ENCODE measurements around the gene XYLT1.

DNA sequence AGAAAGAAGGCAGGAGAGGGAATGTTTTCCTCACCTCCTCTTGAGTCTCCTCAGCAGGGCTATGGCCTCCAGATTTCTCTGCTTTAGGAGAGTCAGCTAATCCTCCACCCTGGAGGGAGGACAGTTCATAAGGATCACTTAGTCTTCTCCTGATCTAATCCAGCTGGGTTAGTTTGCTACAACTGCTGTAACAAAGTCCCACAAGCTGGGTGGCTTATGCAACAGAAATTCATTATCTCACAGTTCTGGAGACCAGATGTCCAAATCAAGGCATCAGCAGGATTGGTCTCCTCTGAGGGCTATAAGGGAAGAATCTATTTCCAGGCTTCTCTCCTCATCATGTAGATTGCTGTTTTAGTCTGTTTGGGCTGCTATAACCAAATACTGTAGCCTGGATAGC, 40.6 kb upstream of the XYLT1 start:
- TF ChIP-seq, protein P1, sequence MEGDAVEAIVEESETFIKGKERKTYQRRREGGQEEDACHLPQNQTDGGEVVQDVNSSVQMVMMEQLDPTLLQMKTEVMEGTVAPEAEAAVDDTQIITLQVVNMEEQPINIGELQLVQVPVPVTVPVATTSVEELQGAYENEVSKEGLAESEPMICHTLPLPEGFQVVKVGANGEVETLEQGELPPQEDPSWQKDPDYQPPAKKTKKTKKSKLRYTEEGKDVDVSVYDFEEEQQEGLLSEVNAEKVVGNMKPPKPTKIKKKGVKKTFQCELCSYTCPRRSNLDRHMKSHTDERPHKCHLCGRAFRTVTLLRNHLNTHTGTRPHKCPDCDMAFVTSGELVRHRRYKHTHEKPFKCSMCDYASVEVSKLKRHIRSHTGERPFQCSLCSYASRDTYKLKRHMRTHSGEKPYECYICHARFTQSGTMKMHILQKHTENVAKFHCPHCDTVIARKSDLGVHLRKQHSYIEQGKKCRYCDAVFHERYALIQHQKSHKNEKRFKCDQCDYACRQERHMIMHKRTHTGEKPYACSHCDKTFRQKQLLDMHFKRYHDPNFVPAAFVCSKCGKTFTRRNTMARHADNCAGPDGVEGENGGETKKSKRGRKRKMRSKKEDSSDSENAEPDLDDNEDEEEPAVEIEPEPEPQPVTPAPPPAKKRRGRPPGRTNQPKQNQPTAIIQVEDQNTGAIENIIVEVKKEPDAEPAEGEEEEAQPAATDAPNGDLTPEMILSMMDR (IDR thresholded peaks at IDR 0.05) = no peak
- TF ChIP-seq POLR2A (IDR thresholded peaks at IDR 0.05) = no peak
